IMR-90 (cell line): Measurements from ENCODE around the gene DYRK2. TPM values are rescaled to one million over a fixed set of nuclear protein-coding genes. Genes with fewer than 3 reads are reported as not detected.

Source experiments
- ATAC-seq: fragments of 200-7000 bp; cut with Tn5 transposase; 2 replicates; pipeline ENCODE4 v1.9.1; 2020; ENCODE audit warnings: low read depth, mild to moderate bottlenecking, moderate library complexity
- BruUV-seq: library from RNA; stranded (reverse); fragments of 400-500 nt; replicated peaks from 2 replicates; lab custom pipeline; 2021; lab: Mats Ljungman, UMichigan
- CTCF ChIA-PET: fragments of 300-600 bp; formaldehyde crosslinking; extraction: SDS; loops from one replicate; lab custom pipeline; 2021; ENCODE audit warnings: antibody characterized with exemption; lab: Yijun Ruan, JAX
- POLR2A ChIA-PET: fragments of 300-600 bp; sonication (Branson Sonifier 250); formaldehyde crosslinking; loops from one replicate; lab custom pipeline; 2022; ENCODE audit warnings: antibody characterized with exemption; ENCODE audit not compliant: unreplicated experiment; lab: Charles Lee
- DNase-seq: peaks from one replicate; pipeline ENCODE4 v3.0.0; 2013
- H2AFZ ChIP-seq: replicated peaks from 2 replicates; pipeline ENCODE3; 2013; ENCODE audit warnings: low read length, mild to moderate bottlenecking; ENCODE audit not compliant: poor library complexity
- H2AK5ac ChIP-seq: 2 replicates; pipeline ENCODE4 v1.6.1; 2013; ENCODE audit warnings: low read depth, low read length, inconsistent platforms
- H2AK9ac ChIP-seq: replicated peaks from 2 replicates; pipeline ENCODE3; 2013; ENCODE audit warnings: mild to moderate bottlenecking, low read depth, low read length, moderate library complexity; ENCODE audit not compliant: poor library complexity
- H2BK120ac ChIP-seq: 2 replicates; pipeline ENCODE4 v1.6.1; 2013; ENCODE audit warnings: low read depth, low read length, inconsistent platforms
- H2BK15ac ChIP-seq: 3 replicates; pipeline ENCODE4 v1.6.1; 2013; ENCODE audit warnings: low read depth, low read length, inconsistent platforms
- H2BK20ac ChIP-seq: 2 replicates; pipeline ENCODE4 v1.6.1; 2013; ENCODE audit warnings: low read depth, mild to moderate bottlenecking, inconsistent platforms, low read length, moderate library complexity
- H2BK5ac ChIP-seq: 2 replicates; pipeline ENCODE4 v1.6.1; 2013; ENCODE audit warnings: mild to moderate bottlenecking, low read depth, low read length, inconsistent platforms; ENCODE audit not compliant: poor library complexity, severe bottlenecking
- H3K14ac ChIP-seq: replicated peaks from 2 replicates; pipeline ENCODE4 v1.6.1; 2013; ENCODE audit warnings: low read depth, low read length, inconsistent platforms
- H3K18ac ChIP-seq: 2 replicates; pipeline ENCODE4 v1.6.1; 2013; ENCODE audit warnings: low read depth, low read length, control low read depth
- H3K23ac ChIP-seq: 2 replicates; pipeline ENCODE4 v1.6.1; 2013; ENCODE audit warnings: low read depth, low read length, inconsistent platforms
- H3K27ac ChIP-seq: 2 replicates; pipeline ENCODE4 v1.5.1; 2013; ENCODE audit warnings: mild to moderate bottlenecking, control low read depth, low read length; ENCODE audit not compliant: insufficient read depth
- H3K27me3 ChIP-seq: 2 replicates; pipeline ENCODE4 v1.6.1; 2013; ENCODE audit warnings: low read length; ENCODE audit not compliant: control insufficient read depth, insufficient read depth
- H3K36me3 ChIP-seq: 2 replicates; pipeline ENCODE4 v1.6.1; 2013; ENCODE audit warnings: low read length, mixed read lengths; ENCODE audit not compliant: control insufficient read depth, insufficient read depth
- H3K4ac ChIP-seq: 2 replicates; pipeline ENCODE4 v1.6.1; 2013; ENCODE audit warnings: low read depth, low read length, inconsistent platforms
- H3K4me1 ChIP-seq: 2 replicates; pipeline ENCODE4 v1.6.1; 2013; ENCODE audit warnings: low read length, mixed read lengths; ENCODE audit not compliant: control insufficient read depth, insufficient read depth
- H3K4me2 ChIP-seq: 2 replicates; pipeline ENCODE4 v1.6.1; 2013; ENCODE audit warnings: low read depth, mild to moderate bottlenecking, control low read depth, low read length, moderate library complexity
- H3K4me3 ChIP-seq: 2 replicates; pipeline ENCODE4 v1.5.1; 2013; ENCODE audit warnings: low read depth, mild to moderate bottlenecking, control low read depth, low read length, moderate library complexity; ENCODE audit not compliant: insufficient read depth
- H3K56ac ChIP-seq: 2 replicates; pipeline ENCODE4 v1.6.1; 2013; ENCODE audit warnings: low read length, inconsistent platforms; ENCODE audit not compliant: insufficient read depth; ENCODE audit errors: extremely low read depth
- H3K79me1 ChIP-seq, 2 experiments: 2 replicates each; pipeline ENCODE4 v1.6.1; 2013; ENCODE audit warnings: low read length in 2 of 2, inconsistent platforms in 1 of 2, low read depth in 1 of 2
- H3K9ac ChIP-seq: 2 replicates; pipeline ENCODE4 v1.6.1; 2013; ENCODE audit warnings: low read depth, low read length, control low read depth
- H3K9me1 ChIP-seq: 2 replicates; pipeline ENCODE4 v1.6.1; 2013; ENCODE audit warnings: low read length, inconsistent platforms; ENCODE audit not compliant: insufficient read depth
- H3K9me3 ChIP-seq: 2 replicates; pipeline ENCODE4 v1.6.1; 2013; ENCODE audit warnings: low read length; ENCODE audit not compliant: control insufficient read depth, insufficient read depth
- H4K20me1 ChIP-seq: 2 replicates; pipeline ENCODE4 v1.6.1; 2013; ENCODE audit warnings: low read length, inconsistent platforms; ENCODE audit not compliant: insufficient read depth
- H4K5ac ChIP-seq: 2 replicates; pipeline ENCODE4 v1.6.1; 2013; ENCODE audit warnings: mild to moderate bottlenecking, low read depth, low read length, control low read depth
- H4K8ac ChIP-seq, 2 experiments: 2 replicates each; pipeline ENCODE4 v1.6.1; 2013; ENCODE audit warnings: low read depth in 2 of 2, low read length in 2 of 2, control low read depth in 1 of 2, inconsistent platforms in 1 of 2
- H4K91ac ChIP-seq: 2 replicates; pipeline ENCODE4 v1.6.1; 2013; ENCODE audit warnings: low read depth, low read length, inconsistent platforms; ENCODE audit not compliant: insufficient read depth
- BHLHE40 ChIP-seq: fragments of 150-350 bp; IDR thresholded peaks from 2 replicates; pipeline ENCODE4 v1.6.1; 2016; ENCODE audit warnings: mild to moderate bottlenecking, low read depth, low read length
- CEBPB ChIP-seq: IDR thresholded peaks from 2 replicates; pipeline ENCODE4 v1.6.1; 2012; ENCODE audit warnings: low read depth, low read length, improper control_type of control experiment
- CHD1 ChIP-seq: IDR thresholded peaks from 2 replicates; pipeline ENCODE4 v1.6.1; 2012; ENCODE audit warnings: low read depth, low read length, improper control_type of control experiment
- FOS ChIP-seq: fragments of 150-350 bp; IDR thresholded peaks from 2 replicates; pipeline ENCODE4 v1.6.1; 2016; ENCODE audit warnings: low read depth, low read length
- MAFK ChIP-seq: IDR thresholded peaks from 2 replicates; pipeline ENCODE4 v1.6.1; 2012; ENCODE audit warnings: low read depth, low read length, improper control_type of control experiment
- MAZ ChIP-seq: IDR thresholded peaks from 2 replicates; pipeline ENCODE4 v1.6.1; 2012; ENCODE audit warnings: low read depth, mild to moderate bottlenecking, low read length, improper control_type of control experiment, moderate library complexity, borderline replicate concordance
- MXI1 ChIP-seq: IDR thresholded peaks from 2 replicates; pipeline ENCODE4 v1.6.1; 2012; ENCODE audit warnings: low read depth, mild to moderate bottlenecking, low read length, moderate library complexity, borderline replicate concordance
- NFE2L2 ChIP-seq: fragments of 150-350 bp; IDR thresholded peaks from 2 replicates; pipeline ENCODE4 v1.6.1; 2016; ENCODE audit warnings: low read depth, mild to moderate bottlenecking, low read length
- POLR2A ChIP-seq: IDR thresholded peaks from 2 replicates; pipeline ENCODE4 v1.6.1; 2012; ENCODE audit warnings: mild to moderate bottlenecking, low read depth, low read length
- RAD21 ChIP-seq: IDR thresholded peaks from 2 replicates; pipeline ENCODE4 v1.6.1; 2012; ENCODE audit warnings: low read length, improper control_type of control experiment
- RCOR1 ChIP-seq: IDR thresholded peaks from 2 replicates; pipeline ENCODE4 v1.6.1; 2012; ENCODE audit warnings: mild to moderate bottlenecking, low read length, improper control_type of control experiment; ENCODE audit not compliant: insufficient replicate concordance
- RFX5 ChIP-seq: IDR thresholded peaks from 2 replicates; pipeline ENCODE4 v1.8.0; 2012; ENCODE audit warnings: low read depth, mild to moderate bottlenecking, low read length, moderate library complexity
- SMC3 ChIP-seq: fragments of 150-350 bp; IDR thresholded peaks from 2 replicates; pipeline ENCODE4 v1.6.1; 2016; ENCODE audit warnings: low read depth, mild to moderate bottlenecking, antibody characterized with exemption, low read length, moderate library complexity
- WGBS, 2 experiments: methylation state at CpG; one replicate each; pipeline versions ENCODE4 v1.1.5 to v1.1.7; 2013; ENCODE audit warnings: missing lambda C conversion rate in 2 of 2; ENCODE audit not compliant: insufficient read length in 1 of 2; ENCODE audit errors: extremely low coverage in 2 of 2; 5-methylcytosine and 5-hydroxymethylcytosine counted together
- dilution Hi-C: fragments of 300-500 bp; cut with HindIII; formaldehyde crosslinking; loops from one replicate; pipeline ENCODE4 v1.14.3; 2018; ENCODE audit warnings: low sequenced_read_pairs; ENCODE audit not compliant: unreplicated experiment
- in situ Hi-C: fragments of 300-500 bp; cut with MboI; formaldehyde crosslinking; loops from 3 replicates; pipeline ENCODE4 v1.14.3; 2019; ENCODE audit warnings: low sequenced_read_pairs, inconsistent platforms, mixed read lengths
- intact Hi-C: fragments of 100-400 bp; cut with micrococcal nuclease; formaldehyde crosslinking; loops from 2 replicates; pipeline ENCODE4 v1.10.0; 2022
- polyA plus RNA-seq, 3 experiments: library from polyadenylated mRNA; depleted of rRNA; stranded (reverse); fragments of >200 nt; gene quantifications; 2 replicates each; pipeline ENCODE4 v1.2.3, GENCODE V29; 2012; ENCODE audit warnings: low replicate concordance in 1 of 3
- total RNA-seq: library from RNA; depleted of rRNA; stranded (reverse); fragments of >200 nt; gene quantifications from 2 replicates; pipeline ENCODE4 v1.2.3, GENCODE V29; 2012
- TF ChIP-seq, protein P1 (sequence below): fragments of 150-350 bp; IDR thresholded peaks from 2 replicates; pipeline ENCODE4 v1.6.1; 2016; ENCODE audit warnings: low read depth, mild to moderate bottlenecking, low read length, moderate library complexity, borderline replicate concordance
- TF ChIP-seq, protein P2 (sequence below): fragments of 150-350 bp; IDR thresholded peaks from 2 replicates; pipeline ENCODE4 v1.6.1; 2017; ENCODE audit warnings: mild to moderate bottlenecking, antibody characterized with exemption, low read length, low read depth
- TF ChIP-seq, protein P3 (sequence below): conservative IDR thresholded peaks from 2 replicates; pipeline ENCODE4 v1.5.1; 2012; ENCODE audit warnings: mild to moderate bottlenecking, low read depth, low read length, improper control_type of control experiment

DYRK2 gene
- total and polyA plus RNA-seq, 2 of the 4 experiments (the other 2 are of a cell fraction), result 16.3 to 23.1 TPM

DNA sequence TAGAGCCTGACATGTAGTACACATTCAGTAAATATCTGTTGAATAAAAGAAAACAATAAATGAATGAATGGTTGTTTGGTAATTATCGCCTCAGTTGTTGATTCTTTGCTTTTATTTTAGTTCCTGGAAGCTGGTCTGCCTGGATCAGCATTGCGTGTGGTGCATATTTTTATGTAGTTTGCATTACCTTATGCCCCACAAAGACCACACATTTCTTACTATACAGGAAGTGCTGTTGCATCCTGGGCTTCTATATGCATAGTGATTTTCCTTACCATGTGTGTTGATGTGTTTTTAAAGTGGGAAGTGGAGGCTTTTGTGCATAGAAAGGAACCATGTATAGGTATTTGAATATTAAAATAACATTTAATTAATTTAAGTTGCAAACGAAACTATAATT, 43.6 kb downstream of the DYRK2 start:
- Histone ChIP-seq H3K79me1 (no peaks in the 10 kb centered on the region), H3K9me1 (no peaks in the 10 kb centered on the region; the same call in 1 of the 2 replicates), H4K91ac (no peak overlapping the region), H3K27me3 (no peaks in the 10 kb centered on the region), H3K23ac (no peak overlapping the region), H2BK5ac (no peak overlapping the region), H2BK20ac (no peak overlapping the region), H3K36me3 (no peaks in the 10 kb centered on the region), H2AK5ac (no peak overlapping the region), H2AK9ac (no peak overlapping the region), H3K9me3 (no peaks in the 10 kb centered on the region), H3K4me2 (no peak overlapping the region), H2AFZ (no peak overlapping the region), H3K27ac (no peak overlapping the region), H3K4ac (no peak overlapping the region), H4K8ac (no peak overlapping the region), H3K4me3 (no peak overlapping the region), H3K9ac (no peak overlapping the region), H2BK15ac (no peak overlapping the region), H3K56ac (no peak overlapping the region), H3K4me1 (no peaks in the 10 kb centered on the region), H4K5ac (no peak overlapping the region), H3K14ac (no peak overlapping the region), H3K18ac (no peak overlapping the region), H4K20me1 (no peaks in the 10 kb centered on the region), H2BK120ac (no peak overlapping the region)
- WGBS, 2 experiments, result no CpG with 5 or more reads among the region's 3 CpGs
- intact Hi-C loops, result no loop called here
- dilution Hi-C loops, result no loop called here
- POLR2A ChIA-PET, result interaction anchor here (0.6 kb wide), 1 partner anchor 338 kb away, joined by 16 read pairs; no protein-coding TSS in a partner anchor
- CTCF ChIA-PET, result no interaction called here
- TF ChIP-seq POLR2A, result no peak
- TF ChIP-seq MAFK, result no peak
- TF ChIP-seq FOS, result no peak
- TF ChIP-seq MAZ, result no peak
- TF ChIP-seq MXI1, result no peak
- no peak for TF ChIP-seq NFE2L2
- TF ChIP-seq, protein P1, sequence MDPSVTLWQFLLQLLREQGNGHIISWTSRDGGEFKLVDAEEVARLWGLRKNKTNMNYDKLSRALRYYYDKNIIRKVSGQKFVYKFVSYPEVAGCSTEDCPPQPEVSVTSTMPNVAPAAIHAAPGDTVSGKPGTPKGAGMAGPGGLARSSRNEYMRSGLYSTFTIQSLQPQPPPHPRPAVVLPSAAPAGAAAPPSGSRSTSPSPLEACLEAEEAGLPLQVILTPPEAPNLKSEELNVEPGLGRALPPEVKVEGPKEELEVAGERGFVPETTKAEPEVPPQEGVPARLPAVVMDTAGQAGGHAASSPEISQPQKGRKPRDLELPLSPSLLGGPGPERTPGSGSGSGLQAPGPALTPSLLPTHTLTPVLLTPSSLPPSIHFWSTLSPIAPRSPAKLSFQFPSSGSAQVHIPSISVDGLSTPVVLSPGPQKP, result no peak
- TF ChIP-seq RCOR1, result no peak
- no peak for TF ChIP-seq SMC3
- TF ChIP-seq, protein P2, sequence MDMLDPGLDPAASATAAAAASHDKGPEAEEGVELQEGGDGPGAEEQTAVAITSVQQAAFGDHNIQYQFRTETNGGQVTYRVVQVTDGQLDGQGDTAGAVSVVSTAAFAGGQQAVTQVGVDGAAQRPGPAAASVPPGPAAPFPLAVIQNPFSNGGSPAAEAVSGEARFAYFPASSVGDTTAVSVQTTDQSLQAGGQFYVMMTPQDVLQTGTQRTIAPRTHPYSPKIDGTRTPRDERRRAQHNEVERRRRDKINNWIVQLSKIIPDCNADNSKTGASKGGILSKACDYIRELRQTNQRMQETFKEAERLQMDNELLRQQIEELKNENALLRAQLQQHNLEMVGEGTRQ, result no peak
- TF ChIP-seq, protein P3, sequence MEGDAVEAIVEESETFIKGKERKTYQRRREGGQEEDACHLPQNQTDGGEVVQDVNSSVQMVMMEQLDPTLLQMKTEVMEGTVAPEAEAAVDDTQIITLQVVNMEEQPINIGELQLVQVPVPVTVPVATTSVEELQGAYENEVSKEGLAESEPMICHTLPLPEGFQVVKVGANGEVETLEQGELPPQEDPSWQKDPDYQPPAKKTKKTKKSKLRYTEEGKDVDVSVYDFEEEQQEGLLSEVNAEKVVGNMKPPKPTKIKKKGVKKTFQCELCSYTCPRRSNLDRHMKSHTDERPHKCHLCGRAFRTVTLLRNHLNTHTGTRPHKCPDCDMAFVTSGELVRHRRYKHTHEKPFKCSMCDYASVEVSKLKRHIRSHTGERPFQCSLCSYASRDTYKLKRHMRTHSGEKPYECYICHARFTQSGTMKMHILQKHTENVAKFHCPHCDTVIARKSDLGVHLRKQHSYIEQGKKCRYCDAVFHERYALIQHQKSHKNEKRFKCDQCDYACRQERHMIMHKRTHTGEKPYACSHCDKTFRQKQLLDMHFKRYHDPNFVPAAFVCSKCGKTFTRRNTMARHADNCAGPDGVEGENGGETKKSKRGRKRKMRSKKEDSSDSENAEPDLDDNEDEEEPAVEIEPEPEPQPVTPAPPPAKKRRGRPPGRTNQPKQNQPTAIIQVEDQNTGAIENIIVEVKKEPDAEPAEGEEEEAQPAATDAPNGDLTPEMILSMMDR, result no peak
- TF ChIP-seq RAD21, result no peak
- no peak for TF ChIP-seq CEBPB
- TF ChIP-seq RFX5, result no peak
- no peak for TF ChIP-seq BHLHE40
- TF ChIP-seq CHD1, result no peak
- ATAC-seq (no peak), DNase-seq (no peak)
- BruUV-seq, result no TSS peak
- in situ Hi-C loops, result no loop called here
